HTR-8/SVneo (cell line): ENCODE data around the gene SLC29A3.
"Not testable (repeated sequence)": the region's sequence is repeated elsewhere in the genome, so short reads cannot be mapped to it uniquely, and the experiment has no call there.

Experiments used
- DNase-seq: peaks from one replicate; pipeline ENCODE4 v3.0.0; 2011; ENCODE audit warnings: low spot score, mixed read lengths; ENCODE audit not compliant: insufficient read length
- FAIRE-seq: peaks from 2 replicates; lab custom pipeline; 2011; peaks lifted over from hg19 to GRCh38; lab: Jason Lieb, UNC

The SLC29A3 gene

DNA sequence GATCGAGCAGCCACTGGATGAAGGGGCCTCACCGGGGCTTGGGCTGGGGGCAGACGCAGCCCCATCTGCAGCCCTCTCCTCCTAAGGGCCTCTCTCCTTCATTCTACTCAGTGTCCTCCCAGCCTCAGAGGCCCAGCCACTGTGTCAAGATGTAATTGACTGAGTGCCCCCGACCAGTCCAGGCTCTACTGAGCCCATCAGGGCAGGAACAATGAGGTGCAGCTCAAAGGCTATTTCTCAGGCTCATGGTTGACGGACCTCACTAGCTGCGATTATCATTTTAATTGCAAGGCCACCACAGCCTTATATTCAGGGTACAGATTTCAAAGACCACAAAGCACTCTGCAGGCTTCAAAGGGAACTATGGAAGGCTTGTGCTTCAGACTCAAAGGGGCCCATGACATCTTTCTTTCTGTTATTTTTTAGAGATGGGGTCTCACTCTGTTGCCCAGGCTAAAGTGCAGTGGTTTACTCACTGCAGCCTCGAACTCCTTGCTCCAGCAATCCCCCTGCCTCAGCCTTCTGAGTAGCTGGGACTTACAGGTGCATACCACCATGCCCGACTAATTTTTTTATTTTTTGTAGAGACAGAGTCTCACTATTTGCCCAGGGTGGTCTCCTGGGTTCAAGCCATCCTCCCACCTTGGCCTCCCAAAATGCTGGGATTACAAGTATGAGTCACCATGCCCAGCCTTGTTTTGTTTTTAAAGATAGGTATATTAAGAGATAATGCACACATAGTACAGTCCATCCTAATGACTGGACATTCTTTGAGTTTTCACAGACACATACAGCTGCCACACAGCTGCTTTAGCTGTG lies 23.7 kb downstream of the SLC29A3 start:
- FAIRE-seq: no peak

DNA sequence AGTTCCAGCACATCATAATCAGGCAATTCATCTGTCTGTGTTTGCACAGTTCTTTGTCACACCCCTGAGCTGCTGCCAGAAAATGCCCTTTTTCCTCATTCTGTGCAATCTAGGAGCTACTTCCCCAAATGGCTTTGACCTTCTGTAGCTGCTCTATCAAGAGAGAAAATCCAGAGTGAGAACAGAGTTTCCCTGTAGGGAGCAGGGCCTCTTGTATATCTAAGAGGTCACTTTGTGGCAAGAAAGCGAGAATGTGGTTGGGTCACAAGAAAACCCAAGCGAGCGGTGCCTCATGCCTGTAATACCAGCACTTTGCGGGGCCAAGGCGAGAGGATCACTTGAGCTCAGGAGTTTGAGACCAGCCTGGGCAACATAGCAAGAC lies 24.3 kb downstream of the SLC29A3 start:
- no peak for FAIRE-seq

More for the DNA sequence above, 23.7 kb downstream of the SLC29A3 start:
- DNase-seq: no peak

DNA sequence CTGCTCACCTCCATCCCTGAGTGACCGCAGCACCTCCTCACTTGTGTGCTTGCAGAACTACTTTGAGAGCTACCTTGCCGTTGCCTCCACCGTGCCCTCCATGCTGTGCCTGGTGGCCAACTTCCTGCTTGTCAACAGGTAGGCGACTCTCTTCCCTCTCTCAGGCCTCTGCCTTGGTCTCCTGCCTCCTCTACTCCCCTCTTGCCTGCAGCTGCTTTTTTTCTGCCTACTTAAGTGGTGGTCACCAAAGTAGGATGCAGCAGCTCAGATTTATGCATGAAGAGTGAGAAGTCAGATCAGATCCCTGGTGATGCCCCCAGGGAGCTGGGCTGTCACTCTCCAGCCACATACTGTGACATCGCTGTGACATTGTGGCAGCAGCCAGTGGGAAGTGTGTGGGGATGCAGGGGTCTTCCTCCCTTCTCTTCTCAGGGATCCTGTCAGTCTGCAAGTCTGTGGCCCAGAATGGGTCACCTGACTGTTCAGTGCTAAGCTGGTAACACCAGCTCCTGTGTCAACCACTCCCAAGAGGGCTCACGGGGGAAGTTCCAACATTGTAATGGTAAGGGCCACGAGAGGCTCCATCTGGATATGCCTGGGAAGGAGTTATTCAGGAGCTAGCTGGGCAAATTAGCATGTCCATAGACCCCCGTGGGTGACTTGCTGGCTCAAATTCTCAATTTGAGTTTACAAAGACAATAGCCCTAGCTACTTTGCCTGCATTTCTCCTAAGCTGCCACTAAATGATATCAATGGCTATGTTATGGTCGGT lies 25.3 kb downstream of the SLC29A3 start:
- DNase-seq: no peak
- no peak for FAIRE-seq

More for the DNA sequence above, 24.3 kb downstream of the SLC29A3 start:
- no peak for DNase-seq

DNA sequence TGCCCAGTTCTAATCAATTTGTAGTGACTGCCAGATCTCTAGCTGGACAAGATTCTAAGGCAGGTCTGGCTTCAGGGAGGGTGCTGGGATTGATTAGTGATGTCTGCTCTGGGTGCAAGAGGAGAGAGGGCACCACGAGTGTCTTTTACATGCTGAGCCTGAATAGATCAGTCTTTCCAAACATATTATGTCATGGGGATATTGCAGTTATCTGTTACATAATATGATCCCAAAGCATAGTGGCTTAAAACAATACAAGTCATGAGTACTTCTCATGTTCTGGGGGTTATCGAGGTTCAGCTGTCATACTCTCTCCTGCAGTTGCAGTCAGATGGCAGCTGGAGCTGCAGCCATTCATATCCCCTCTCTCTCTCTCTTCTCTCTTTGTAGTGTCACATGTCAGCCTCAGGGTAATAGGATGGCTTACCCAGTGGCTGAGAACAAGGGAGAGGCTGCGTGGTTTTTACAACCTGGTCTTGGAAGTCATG lies 26.0 kb downstream of the SLC29A3 start:
- DNase-seq (no peak), FAIRE-seq (no peak)

DNA sequence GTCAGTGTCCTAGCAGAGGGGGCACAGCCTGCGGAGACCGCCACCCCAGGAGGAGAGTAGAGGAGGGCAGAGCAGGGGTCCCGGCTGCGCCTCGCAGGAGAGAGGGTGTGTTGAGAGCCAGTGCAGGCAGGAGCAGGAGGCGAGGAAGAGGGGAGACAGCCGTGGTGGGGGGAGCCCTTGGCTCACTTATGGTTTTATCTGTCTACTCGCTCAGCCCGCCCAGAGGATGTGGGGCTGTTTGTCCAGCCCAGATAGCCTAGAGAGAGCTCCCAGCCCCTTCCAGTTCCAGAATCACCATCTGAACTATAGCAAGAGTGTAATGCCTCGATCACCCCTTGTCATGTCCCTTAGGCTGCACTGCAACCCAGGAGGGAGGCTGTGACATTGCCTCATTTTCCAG lies 26.6 kb downstream of the SLC29A3 start:
- no peak for FAIRE-seq
- no peak for DNase-seq

DNA sequence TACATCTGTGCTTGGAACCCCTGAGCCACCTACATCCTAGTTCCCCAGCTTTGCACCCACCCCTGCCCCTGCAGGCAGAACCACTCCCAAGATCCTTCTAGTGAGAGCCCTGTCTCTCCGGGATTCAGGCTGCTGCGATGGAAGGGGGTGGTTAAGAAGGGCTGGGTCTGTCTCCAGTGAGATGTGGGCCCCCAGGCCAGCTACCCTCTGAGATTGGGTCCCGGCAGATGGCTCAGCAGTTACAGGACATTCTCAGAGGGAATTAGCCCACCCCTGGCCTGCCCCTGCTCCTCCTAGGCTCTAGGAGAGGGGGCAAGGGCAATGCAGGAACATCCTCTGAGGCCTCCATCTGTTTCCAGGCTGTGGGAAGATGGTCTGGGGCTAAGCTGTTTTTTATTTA lies 27.7 kb downstream of the SLC29A3 start:
- FAIRE-seq (no peak), DNase-seq (no peak)

DNA sequence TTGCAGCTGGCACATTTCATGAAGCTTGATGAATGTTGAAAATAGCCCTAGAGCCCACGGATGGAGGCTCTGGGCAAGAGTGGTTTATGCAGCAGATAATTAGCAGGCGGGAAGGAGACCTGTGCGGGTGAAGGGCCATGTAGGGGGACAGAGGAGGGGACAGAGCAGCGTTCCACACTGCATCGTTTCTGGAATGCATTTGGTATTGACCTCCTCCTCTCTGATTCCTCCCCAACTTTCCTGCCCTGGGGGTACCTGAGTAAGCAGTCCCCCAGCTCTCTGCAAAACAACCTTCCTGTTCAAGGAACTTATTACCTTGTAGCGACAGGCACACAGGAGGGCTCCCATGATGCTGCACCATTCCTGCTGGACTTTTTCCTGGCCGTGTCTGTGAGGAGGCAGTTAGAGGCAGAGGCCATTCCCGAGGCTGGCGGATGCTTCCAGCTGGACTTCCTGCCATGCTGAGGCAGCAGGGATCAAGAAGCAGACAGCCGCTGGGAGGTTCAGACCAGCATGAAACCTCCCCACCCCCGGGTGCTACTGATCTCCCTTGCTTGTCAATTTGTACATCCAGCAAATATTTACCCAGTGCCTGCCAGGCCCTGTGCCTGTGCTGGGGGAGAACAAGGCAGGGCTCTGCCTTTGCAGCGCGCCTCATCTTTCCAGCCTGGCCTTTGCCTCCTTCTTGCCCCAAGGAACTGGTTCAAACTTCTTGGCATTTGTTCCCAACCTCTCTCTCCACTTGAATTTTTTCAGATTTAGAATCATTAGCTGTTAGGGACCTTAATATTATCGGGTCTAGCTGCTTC lies 28.7 kb downstream of the SLC29A3 start:
- DNase-seq (no peak), FAIRE-seq (no peak)

DNA sequence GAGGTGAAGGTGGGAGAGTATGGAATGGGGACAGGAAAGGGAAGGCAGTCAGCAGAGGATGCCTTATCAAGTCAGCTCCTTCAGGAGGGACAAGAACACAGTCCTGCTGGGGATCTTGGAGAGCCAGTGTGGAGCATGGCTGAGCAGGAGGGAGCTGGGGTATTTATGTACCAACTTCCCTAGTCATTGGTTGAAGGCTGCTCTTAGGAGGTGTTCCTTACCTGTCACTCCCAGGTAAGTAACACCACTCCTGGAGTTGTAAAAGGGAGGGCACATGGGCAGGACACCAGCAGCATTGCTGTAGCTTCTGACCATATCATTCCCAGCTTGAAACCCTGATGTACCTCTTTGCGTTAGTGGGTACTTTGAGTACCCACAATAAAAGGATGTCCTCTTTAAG lies 29.8 kb downstream of the SLC29A3 start:
- FAIRE-seq (no peak), DNase-seq (no peak)

DNA sequence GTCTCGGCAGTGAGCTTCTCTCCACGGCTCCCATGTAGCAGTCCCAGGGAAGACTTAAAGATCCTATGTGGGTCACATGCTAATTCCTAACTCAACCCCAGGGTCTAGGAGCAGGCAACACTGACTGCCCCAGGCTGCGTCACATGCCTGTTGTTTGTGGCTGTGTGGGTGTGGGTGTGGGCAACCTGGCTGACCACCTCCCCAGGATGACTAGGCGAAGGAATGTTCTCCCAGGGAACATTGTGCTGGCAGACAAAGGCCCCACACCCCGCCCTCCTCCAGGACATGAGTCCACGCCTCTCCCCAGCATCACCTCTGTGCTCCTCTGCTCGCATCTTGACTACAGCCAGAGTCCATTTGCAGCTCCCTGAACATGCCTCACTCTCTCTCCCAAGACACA lies 30.3 kb downstream of the SLC29A3 start:
- DNase-seq: no peak
- FAIRE-seq: no peak

DNA sequence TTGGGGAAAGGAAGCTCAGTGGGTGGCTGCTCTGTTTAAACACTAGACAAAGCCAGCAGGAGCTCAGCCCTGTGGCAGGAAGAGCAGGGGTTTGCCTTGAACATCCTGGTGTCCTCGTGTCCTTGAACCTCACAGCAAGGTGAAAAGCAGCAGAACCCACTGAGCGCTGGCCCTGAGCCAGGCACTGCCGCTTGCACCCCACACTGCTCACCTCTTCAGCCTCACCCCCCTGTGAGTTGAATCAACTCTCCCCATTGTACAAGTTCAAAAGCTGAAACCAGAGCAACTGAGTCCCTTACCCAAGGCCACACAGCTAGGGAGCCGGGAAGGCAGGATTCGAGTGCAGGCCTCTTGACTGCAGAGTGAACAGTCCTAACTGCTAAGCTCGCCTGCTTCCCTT lies 32.0 kb downstream of the SLC29A3 start:
- no peak for FAIRE-seq

DNA sequence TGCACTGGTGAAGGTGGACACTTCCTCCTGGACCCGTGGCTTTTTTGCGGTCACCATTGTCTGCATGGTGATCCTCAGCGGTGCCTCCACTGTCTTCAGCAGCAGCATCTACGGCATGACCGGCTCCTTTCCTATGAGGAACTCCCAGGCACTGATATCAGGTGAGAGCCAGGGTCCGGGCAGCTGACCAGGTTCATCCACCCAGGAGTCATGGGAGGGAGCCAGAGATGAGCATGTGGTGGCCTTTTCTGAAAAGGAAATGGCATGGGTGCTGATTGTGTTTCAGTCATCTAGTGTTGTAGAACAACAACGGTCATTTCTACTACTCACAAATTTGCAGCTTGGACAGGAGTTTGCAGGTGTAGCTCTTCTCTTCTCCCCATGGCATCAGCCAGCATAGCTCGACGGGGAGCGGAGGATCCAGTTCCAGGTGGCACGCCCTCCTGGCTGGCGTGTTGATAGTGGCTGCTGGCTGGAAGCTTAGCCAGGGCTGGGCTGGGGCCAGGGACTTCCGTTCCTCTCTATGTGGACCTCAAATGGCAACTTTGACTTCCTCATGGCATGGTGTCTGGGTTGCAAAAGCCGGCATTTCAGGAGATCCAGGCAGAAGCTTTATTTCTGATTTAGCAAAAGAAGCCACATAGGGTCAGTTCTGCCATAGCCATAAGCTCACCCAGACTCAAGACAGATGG lies 32.7 kb downstream of the SLC29A3 start:
- DNase-seq (no peak), FAIRE-seq (no peak)

More for the DNA sequence above, 32.0 kb downstream of the SLC29A3 start:
- no peak for DNase-seq

DNA sequence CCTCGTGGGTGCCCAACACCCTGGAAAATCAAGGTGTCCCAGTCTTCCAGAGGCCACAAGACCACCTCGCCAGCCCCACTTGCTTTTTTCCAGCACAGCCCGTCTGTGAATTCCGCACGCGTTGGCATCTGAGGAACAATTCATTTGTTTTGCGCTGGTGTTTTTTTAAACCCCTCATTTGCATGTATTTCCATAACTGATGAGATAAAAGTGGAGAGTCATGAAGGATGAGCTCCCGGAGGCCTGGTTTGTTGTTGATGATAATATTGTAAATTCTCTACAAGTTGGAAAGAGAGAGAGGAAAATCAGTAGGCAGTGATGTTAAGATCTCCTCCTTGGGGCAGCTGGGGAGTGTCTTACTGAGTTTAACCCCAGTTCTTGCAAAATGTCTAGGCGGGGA lies 34.6 kb downstream of the SLC29A3 start:
- DNase-seq (no peak), FAIRE-seq (no peak)

DNA sequence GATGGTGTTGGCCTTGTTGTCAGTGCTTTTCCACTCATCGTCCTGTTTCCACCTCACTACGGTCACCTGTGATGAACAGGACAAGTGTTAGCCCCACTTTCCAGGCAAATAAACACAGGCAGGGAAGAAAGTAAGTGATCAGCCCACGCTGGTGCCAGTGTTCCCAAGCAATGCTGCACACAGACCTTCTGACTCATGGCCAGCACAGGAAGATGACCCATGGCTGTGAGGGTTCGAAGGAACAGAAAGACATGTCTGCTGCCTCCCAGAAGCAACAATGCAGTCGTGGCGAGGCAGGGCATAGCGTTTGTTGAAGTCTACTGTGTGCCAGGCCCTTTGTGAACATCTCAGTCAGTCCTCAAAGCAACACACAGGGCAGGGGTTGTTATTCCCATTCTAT lies 35.7 kb downstream of the SLC29A3 start:
- FAIRE-seq (no peak), DNase-seq (no peak)

DNA sequence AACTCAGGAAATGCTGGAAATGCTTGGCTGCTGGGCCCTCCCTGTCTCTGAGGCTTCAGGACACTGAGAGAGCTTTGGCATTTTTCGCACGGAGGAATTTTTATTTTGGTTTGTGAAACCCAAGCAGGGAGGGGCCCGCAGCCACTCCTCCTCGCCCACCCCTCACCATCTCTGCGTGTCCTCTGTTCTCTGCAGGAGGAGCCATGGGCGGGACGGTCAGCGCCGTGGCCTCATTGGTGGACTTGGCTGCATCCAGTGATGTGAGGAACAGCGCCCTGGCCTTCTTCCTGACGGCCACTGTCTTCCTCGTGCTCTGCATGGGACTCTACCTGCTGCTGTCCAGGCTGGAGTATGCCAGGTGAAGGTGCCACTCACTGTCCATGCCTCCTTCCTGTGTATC lies 36.8 kb downstream of the SLC29A3 start:
- FAIRE-seq: no peak
- DNase-seq: no peak

DNA sequence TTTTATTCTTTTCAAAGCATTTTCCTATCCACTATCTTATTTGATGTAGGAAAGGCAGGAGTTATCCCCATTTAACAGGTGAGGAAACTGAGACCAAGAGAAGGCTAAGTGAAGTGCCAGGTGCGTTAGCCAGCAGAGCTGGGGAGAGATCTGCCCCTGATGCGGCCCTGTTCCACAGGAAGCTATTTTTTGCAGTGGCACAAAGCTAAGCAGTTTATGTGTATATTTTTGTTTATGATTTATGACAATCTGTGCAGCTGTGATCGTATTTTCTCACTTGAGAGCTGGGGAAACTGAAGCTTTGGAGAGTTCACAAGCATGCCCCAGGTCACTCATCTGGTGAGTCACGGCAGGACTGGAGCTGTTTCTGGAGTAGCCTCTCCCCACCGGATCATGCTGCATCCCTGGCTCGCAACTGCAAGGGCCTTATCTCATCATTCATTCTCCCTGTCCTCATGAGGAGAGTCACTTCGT lies 38.8 kb downstream of the SLC29A3 start:
- FAIRE-seq: no peak
- DNase-seq: peak; percentile 67

DNA sequence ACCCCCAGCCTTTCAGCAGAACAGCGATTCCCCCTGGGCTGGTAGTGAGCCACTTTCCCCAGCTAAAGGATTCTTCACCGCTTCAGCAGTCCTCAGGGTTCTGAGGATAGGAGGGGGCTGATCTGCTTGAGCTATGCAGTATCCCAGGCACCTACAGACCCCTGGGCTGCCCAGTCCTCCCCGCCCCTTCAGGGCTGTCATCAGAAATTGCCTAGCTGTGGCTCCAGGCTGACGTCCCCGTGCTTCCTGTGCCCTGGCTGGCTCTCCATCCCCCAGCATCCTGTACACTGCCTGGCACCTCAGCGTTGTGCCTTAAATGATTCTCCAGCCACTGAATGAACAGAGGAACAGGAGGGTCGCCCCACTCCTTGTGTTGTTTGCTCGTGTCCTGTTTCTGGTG lies 39.2 kb downstream of the SLC29A3 start:
- FAIRE-seq (no peak), DNase-seq (no peak)

DNA sequence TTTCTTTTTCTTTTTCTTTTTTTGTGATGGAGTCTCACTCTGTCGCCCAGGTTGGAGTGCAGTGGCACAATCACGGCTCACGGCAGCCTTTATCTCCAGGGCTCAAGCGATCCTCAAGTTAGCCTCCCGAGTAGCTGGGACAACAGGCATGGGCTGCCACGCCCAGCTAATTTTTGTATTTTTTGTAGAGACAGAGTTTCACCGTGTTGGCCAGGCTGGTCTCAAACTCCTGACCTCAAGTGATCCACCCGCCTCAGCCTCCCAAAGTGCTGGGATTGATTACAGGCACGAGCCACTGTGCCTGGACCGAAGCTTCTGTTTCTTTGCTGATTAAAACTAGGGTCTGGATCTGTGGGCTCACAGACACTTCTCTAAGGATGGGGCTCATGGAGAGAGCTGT lies 39.8 kb downstream of the SLC29A3 start:
- FAIRE-seq: not testable (repeated sequence)

DNA sequence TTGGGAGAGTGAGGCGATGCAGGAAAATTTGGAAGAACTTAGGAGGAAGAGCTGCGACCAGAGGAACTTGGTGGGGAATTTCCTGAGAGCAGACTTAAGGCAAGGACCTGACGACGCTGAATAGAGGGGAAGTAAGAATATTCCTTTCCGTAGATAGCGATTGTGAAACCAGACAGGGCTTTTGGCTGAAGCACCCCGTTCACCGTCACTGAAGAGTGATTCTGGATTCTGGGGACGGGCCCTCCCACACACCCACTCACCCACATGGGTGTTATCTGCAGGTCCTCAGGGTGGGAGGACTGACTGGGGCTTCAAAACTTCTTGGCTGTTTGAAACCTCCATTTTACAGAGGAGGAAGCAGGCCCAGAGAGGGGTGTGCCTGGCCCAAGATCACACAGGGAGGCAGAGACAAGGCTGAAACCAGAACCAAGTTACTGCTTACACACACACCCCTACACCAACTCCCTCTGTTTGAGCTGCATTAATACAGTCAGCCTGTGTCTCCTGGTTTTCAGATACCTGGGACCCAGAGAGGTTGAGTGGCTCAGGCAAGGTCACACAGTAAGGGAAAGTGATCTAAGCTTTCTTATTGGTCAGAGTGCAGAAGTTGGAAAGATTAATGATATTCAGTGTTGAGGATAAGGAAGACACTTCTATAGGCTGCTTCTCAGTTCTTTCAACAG lies 40.4 kb downstream of the SLC29A3 start:
- no peak for DNase-seq
- no peak for FAIRE-seq

More for the DNA sequence above, 39.8 kb downstream of the SLC29A3 start:
- not testable (repeated sequence) for DNase-seq

DNA sequence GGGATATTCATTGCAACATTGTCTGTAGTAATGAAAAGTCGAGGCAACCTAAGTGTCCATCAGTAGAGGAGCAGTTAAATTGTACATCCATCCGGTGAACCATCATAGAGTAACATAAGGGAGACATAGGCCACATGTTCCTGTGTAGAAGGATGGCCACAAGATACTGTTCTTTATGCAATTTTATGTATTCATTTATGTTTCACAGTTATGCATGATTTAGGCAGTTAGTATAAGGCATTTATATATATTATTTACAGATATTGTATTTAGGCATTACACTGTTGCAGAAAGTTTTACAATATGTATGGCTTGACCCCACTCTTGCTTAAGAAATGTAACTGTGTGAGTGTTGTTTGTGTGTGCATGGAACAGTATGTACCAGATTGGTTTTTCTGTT lies 41.7 kb downstream of the SLC29A3 start:
- no peak for DNase-seq
- no peak for FAIRE-seq
